SK-N-MC (cell line): ENCODE data around the gene STAG2.

Experiments used
- EZH2 ChIP-seq: fragments of 200-600 bp; sonication (generic); IDR thresholded peaks from one replicate; pipeline ENCODE4 v1.6.1; 2017; ENCODE audit warnings: antibody characterized with exemption
- POLR2AphosphoS5 ChIP-seq: IDR thresholded peaks from 2 replicates; pipeline ENCODE4 v1.6.1; 2012; ENCODE audit warnings: mild to moderate bottlenecking, low read depth, low read length, borderline replicate concordance

- TF ChIP-seq POLR2AphosphoS5 (no peak), EZH2 (no peak)
Observed at GRCh38 chrX:124086411-124086810, 124.9 kb downstream of the STAG2 start.
